GM12801 (cell line): ENCODE data around the gene KIF9.

Experiments used
- TF ChIP-seq, protein P1 (sequence below): IDR thresholded peaks from one replicate; pipeline ENCODE4 v1.5.1; 2011; ENCODE audit warnings: control low read depth; ENCODE audit not compliant: insufficient read length; ENCODE audit errors: extremely low read depth

Gene KIF9

DNA sequence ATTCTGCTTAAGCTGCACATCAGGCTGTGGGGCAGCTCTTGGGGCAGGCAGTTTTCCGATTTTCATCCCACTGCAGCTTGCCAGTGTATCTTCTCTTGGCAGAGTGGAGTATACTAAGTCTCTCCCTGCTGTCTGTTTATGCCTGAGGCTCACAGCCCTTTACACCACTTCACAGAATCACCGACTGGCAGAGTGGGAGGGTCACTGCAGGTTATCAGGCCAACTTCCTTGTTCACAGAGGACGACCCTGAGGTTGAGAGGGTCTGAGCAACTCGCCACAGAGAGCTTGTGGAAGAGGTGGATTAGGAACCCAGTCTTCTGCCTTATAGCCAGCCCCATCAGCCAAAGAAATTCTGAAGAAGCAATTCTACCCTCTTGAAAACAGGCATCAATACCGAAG, 30.9 kb downstream of the KIF9 start:
- TF ChIP-seq, protein P1, sequence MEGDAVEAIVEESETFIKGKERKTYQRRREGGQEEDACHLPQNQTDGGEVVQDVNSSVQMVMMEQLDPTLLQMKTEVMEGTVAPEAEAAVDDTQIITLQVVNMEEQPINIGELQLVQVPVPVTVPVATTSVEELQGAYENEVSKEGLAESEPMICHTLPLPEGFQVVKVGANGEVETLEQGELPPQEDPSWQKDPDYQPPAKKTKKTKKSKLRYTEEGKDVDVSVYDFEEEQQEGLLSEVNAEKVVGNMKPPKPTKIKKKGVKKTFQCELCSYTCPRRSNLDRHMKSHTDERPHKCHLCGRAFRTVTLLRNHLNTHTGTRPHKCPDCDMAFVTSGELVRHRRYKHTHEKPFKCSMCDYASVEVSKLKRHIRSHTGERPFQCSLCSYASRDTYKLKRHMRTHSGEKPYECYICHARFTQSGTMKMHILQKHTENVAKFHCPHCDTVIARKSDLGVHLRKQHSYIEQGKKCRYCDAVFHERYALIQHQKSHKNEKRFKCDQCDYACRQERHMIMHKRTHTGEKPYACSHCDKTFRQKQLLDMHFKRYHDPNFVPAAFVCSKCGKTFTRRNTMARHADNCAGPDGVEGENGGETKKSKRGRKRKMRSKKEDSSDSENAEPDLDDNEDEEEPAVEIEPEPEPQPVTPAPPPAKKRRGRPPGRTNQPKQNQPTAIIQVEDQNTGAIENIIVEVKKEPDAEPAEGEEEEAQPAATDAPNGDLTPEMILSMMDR, result no peak

DNA sequence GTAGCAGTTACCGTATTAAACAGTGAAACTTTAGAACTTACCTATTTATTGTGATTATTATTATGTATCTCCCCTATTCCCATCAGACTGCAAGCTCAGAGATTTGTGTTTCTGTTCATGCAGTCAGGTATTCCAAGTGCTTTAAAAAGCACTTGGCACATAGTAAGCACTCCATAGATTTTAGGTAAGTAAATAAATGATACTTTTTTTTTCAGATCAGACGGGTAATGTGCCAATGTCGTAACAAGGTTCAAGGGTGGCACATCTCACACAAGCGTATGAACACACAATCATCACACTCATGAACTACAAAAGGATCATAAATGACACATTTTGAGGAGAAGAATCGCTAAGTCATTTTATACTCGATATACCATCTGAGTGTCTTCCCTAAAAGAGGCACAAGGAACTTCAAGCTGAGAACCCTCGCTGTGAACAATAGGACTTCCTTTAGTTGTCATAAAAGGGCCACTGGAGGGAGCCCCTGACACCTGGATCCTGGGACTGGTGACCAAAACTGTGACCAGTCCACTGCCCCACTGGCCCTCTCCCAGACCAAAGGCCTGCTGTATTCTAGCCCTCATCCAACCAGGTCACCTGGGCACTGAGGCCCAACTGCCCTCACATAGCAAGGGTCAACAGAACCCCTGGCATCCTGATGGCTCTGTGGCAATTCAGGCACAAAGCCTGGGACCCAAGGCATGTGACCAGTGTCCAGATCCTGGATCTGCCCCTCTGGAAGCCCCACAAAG, 32.1 kb downstream of the KIF9 start:
- TF ChIP-seq, protein P1, result no peak

- TF ChIP-seq, protein P1, result no peak
Measured at GRCh38 chr3:47247131-47248064, 35.2 kb downstream of the KIF9 start.

DNA sequence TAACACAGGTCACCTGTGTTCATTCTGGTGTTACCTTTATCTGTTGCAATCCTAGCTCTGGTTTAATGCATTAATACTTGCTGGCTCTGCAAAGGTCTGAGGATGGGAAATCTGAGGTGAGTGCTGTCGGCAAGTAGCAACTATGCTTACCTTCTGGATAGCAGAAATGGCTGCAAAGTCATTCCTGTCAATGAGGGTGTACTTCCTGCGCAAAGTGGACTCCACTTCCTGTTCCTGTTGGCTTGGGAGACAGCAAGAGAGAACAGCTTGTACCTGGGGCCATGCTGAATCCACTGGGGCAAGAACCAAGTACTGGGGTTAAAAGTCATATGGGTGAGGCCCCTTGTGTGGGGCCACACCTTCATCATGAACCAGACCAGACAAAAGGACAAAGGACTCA, 37.3 kb downstream of the KIF9 start:
- TF ChIP-seq, protein P1, result no peak

GRCh38 chr3:47244531-47245100, 38.0 kb downstream of the KIF9 start:
- TF ChIP-seq, protein P1, result no peak

DNA sequence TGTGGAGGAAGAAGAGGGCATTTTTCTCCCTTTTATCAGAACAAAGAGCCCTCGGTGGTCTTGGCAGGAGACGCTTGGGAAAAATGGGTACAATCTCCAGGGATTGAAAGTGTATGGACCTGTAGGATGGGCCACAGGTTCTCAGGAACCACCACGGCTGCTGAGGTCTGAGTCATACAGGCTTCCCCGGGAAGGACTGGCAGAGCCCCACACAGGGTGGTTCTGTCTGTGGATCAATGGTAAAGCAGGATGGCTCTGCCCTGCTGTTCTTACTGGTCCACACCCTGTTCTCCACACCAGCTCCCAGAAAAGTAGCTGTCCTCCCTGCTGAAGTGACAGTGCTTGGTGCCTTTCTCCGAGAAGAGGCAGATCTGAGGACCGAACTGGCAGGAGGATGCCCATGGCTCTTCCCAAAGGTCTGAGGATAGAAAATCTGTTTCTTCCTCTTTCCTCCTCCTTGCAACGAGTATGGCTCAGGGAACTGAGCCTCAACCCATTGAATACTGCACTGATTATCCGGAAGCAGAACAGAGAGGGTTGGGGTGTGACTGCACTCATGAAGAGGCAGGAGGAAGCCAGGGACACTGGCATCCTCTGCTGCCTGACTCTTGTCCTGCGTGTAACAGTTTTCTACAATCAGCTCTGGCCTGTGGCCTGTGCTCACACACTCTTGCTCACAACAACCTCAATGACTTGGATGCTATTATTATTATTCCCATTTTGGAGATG, 39.0 kb downstream of the KIF9 start:
- TF ChIP-seq, protein P1, result no peak

DNA sequence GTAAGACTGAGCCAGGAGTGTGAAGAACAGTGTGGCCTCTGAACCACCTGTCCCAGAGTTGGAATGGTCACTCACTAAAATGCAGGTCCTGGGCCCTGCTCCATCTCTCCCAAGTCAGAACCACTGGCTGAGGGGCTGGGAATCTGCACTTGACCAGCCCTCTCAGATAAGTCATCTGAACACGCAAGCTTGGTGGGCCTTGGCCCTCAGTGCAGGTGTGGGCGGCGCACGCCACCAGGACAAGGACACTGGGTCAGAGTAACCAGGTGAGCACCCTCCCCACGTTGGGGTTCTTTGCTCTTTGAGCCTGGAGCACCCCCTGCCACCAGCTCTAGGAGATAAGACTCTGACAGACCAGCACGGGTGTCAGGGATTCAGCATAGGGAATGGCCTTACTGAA, 42.7 kb downstream of the KIF9 start:
- TF ChIP-seq, protein P1, result no peak
